ENCODE results near the gene LITAF.

Gene LITAF

DNA sequence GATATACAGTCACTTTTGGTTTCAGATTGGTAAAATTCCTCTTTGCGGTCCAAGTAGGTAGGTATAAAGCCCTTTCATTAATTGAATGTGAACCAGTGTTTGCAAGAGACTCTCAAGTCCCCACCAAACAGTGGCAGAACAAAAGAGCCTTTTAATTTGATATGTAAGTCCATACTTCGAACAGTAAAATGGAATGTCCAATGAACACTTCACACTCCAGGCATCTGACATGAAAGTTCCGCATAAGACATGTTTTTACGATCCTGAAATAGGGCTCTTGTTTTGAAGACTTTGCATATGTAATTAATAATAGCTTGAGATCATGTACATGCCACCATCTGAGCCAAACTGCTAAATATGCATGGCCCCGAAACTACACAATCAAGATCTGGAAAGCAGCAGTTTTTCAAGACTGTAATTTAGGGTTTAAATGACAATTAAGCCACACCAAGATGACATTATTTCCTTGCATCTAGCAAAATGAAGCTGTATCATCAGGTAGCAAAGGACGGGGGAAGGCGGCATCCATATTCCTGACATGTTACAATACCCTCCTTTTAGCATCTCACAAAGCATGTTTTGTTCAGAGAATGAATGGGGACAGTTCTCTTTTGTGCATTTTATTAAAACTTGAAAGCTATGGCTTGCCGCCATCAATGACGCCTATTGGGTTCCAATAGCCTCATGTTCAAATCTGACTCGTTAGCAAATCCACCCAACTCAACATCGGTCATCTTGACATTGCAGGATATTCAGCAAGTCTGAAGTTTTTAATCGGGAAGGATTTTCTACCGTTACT is 39.4 kb downstream of the LITAF start:
- DNase-seq: no peak

DNA sequence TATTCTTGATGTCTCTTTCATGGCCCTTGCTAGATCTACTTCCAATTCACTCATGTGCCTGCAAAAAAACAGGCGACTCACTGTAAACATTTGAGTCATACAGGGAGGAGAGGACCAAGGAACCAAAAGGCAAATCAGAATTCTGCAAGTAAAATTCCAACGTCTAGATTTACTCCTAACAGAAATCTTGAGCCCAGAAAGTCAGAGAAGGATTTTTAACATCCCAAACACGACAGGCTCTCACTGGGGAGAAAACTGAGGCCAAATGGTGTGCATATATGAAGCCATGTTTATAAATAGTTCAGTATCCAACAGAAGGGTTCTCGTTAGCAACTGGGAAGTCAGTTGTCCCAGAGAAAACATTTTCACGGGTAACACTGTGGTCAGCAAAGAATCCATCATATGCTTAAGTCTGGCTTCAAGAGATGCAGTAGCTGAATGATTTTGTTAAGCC is 40.1 kb downstream of the LITAF start:
- DNase-seq: no peak

DNA sequence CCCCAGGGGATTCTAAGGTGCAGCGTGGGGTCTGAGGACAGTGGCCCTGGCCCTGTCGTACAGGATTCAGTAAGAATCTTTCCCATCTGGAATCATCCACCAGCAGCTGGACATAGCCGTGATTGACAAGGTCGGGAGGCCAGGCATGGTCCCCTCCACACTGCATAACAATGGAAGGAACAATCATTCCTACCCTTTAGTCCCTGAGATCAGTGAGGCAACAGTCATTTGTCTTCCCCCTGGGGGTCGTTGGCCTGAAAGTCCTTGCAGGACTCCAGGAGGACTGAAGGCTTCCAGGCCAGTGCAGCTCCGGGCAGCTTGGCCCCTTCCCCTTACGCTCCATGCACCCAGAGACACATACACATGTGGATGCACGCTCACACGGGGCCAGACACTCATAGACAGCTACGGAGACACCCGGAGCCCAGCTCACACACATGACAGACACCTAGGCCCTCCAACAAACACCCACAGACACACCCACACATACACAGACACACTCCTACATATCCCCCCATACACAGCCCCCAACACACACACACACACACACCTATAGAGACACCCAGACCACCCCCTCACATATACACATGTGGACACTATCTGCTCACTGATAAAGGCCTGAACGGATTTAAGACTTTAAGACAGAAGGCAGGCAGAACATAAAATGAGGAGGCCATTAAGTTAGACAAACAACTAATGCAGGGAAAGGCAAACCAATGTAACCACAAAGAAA is 42.9 kb downstream of the LITAF start:
- DNase-seq: no peak

DNA sequence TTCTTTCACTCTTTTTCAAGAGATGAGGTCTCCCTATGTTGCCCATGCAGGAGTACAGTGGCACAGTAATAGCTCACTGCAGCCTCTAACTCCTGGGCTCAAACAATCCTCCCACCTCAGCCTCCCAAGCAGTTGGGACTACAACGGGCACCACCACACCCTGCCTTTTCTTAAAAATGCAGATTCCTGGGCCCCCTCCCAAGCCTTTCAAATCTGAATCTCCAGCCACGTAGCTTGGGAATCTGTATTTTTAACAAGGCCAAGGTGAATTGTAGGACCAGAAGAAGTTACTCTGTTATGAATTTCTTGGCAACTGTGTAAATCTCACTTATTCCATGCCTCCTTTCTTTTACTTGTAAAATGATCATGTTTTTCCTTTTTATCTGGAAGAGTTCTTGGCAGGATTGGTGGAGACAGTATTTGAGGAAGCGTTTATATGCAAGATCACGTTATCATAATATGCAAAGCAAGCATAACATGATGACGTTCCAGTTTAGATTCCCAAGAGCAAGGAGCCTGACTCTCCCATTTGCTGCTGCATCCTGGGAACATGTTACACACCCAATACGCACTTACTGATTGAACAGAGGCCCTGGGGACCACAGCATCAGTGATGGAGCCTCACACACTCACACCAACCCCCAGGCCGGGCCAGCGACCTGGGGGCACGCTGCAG is 44.5 kb downstream of the LITAF start:
- no peak for DNase-seq

DNA sequence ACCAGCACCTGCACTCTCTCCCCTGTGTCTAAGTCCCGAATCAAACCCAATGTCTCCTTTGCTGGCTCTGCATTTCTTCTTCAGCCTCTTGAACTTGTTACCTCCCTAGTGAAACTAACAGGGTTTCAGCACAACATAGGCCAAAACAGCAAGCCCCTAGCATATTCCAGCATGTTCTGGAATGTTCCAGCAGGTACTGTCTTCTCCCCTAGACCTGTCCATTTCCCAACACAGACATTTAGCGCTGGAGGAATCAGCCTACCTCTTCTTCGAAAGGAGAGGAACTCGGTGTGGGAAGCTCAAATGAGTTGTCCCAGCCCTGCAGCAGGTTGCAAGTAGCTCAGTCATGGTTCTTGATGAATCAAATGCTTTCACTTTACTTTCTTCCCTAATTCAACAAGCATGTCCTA is 47.1 kb downstream of the LITAF start:
- no peak for DNase-seq

- DNase-seq: no peak
These were observed 47.8 kb downstream of the LITAF start for GRCh38 chr16:11538880-11539279.

GRCh38 chr16:11536104-11536866 is 50.4 kb downstream of the LITAF start:
- DNase-seq: no peak

DNA sequence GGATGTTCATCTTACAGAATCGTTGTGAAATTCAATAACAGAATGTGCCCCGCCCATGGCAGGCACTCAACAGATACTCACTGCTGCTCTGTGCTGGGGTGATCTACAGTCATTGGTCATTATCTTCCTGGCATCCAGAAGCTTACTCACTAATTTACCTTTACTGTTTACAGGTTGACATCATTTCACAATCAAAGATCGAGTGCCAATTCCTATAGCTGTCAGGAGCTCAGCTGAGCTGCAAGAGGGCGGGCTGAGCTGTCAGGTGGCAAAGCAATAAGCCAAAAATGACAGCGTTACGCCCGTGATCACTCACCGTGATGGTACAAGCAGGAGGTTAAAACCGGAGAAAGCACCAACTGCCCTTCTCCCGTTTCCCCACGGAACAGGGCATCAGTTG is 51.2 kb downstream of the LITAF start:
- peak; percentile 57 for DNase-seq

DNA sequence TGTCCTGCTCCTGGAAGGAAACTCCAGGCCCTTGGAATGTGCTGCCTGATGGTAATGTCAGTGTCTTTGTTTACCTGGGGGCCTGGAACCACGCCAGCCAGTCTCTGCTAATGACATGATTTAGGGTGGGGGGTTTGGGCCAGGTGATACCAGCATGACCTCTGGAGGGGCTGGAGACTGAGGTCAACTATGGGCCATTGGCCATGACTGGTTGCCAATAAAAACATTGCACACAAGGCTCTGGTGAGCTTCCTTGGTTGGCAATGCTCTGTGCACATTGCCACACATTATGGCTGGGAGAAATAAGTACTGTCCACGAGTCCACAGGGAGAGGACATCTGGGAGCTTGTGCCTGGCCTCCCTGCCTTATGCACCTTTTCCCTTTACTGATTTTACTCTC is 52.5 kb downstream of the LITAF start:
- no peak for DNase-seq

GRCh38 chr16:11533588-11533987 is 53.1 kb downstream of the LITAF start:
- no peak for DNase-seq

- no peak for DNase-seq
These were observed 56.4 kb downstream of the LITAF start for GRCh38 chr16:11530171-11530940.

GRCh38 chr16:11529285-11529684 is 57.4 kb downstream of the LITAF start:
- no peak for DNase-seq

GRCh38 chr16:11528053-11528452 is 58.7 kb downstream of the LITAF start:
- DNase-seq: no peak

DNA sequence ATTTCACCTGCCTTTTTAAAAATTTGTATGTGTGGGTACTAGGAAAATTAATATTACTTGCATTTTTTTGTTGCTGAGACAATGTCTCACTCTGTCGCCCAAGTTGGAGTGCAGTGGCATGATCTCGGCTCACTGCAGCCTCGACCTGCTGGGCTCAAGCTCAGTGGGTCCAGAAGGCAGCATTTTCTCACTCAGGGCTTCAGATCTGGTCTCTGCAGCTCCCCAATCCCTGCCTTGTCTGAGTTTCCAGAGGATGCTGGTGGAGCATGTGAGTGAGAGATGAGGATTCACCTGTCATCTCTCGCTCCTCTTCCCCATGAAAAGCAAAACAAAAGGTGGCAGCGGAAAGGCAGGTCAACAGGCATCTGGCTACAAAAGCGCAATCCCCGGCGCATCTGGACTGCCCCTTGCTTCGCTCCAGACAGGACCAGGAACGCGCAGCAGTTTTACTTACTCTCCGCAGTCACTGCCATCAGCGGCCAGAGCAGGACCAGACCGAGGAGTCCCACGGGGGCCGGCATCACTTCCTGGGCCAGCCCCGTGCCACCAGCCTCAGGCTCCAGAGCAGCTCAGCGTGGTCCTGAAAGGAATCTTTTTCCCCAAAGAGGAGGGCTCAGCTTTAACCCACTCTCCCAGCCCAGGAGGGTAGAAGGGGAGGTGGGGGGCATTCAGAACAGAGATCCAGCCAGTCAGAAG is 59.9 kb downstream of the LITAF start:
- no peak for DNase-seq

GRCh38 chr16:11524098-11524760 is 62.5 kb downstream of the LITAF start:
- no peak for DNase-seq

GRCh38 chr16:11521055-11521454 is 65.7 kb downstream of the LITAF start:
- no peak for DNase-seq

GRCh38 chr16:11520442-11520841 is 66.3 kb downstream of the LITAF start:
- DNase-seq: no peak

- DNase-seq: no peak
These were observed 68.8 kb downstream of the LITAF start for GRCh38 chr16:11517961-11518360.

- DNase-seq: no peak
These were observed 70.9 kb downstream of the LITAF start for GRCh38 chr16:11515540-11516430.

GRCh38 chr16:11514283-11514682 is 72.4 kb downstream of the LITAF start:
- DNase-seq: no peak

Measured in NCI-H2171 treated with DMSO at 0.1 percent for 48 hours (cell line).